ENCODE results near the gene METTL6. TPM values are rescaled to one million over a fixed set of nuclear protein-coding genes. Genes with fewer than 3 reads are reported as not detected.

Gene METTL6
- total RNA-seq, 2 experiments from 2014 or later: 12.7 to 23.5 TPM

DNA sequence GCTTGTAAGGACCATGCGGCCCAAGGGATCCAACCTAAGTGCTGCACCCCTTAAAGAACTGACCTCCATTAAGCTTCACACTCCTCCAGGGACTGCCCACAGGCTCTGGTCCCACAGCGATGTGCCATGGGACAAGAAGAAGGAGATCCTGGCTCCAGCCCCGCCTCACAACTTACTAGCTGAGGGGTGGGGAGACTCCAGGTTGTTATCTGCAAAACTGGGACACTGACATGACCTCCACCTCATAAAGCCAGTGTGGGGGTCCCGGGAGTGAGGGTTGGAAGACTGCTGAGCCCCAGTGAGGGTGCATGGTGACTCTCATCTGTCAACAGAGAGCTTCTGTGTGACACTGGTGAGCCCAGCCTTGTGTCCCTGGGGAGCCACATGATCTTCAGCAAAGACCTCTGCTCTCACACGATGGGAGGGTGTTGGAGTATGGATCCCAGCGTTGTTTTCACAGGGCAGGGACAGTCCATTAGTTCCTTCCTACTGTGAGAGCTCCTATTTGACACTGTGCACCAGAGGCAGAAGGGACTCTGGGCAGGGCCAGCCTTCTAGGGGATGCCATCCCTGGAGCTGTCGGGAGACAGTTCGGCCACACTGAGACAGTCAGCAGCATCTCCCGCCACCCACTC is 26.8 kb upstream of the METTL6 start:
- H3K4me2 ChIP-seq (ENCODE audit: low read length): no peak overlapping the region

DNA sequence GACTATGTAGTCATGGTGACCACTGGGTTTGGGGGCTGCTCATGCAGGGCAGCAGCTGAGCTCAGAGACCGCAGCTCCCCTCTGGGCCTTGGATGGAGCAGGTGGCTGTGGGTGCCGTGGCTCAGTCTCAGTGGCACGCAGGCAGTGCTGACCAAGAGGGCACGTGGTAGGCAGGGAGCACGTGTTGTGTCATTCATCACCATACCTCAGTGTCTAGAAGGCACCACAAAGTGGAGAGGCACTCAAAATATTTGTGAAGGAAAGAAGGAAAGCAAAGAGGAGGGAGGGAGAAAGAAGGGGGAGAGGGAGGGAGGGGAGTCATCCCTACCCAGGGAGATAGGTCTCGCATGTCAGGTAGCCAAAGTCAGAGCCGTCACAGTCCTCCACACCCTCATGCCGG is 26.2 kb upstream of the METTL6 start:
- Histone ChIP-seq H3K36me3 (ENCODE audit: insufficient read depth, low read length) (no peaks in the 10 kb centered on the region), H3K4me2 (ENCODE audit: low read length) (no peak overlapping the region), H2AFZ (ENCODE audit: low read length) (no peak overlapping the region), H4K20me1 (ENCODE audit: insufficient read depth, low read length) (no peaks in the 10 kb centered on the region), H3K79me2 (ENCODE audit: insufficient read depth, low read depth, low read length) (no peaks in the 10 kb centered on the region), H3K27ac (ENCODE audit: low read depth, low read length, poor library complexity, severe bottlenecking) (no peak overlapping the region), H3K9me3 (ENCODE audit: low read length) (no peaks in the 10 kb centered on the region), H3K4me3 (ENCODE audit: low read depth, low read length, poor library complexity, severe bottlenecking) (no peak overlapping the region), H3K9me2 (ENCODE audit: insufficient read depth, low read length) (no peaks in the 10 kb centered on the region), H3K4me1 (ENCODE audit: insufficient read depth, low read length, poor library complexity, severe bottlenecking) (no peaks in the 10 kb centered on the region)
- TF ChIP-seq, protein P1, sequence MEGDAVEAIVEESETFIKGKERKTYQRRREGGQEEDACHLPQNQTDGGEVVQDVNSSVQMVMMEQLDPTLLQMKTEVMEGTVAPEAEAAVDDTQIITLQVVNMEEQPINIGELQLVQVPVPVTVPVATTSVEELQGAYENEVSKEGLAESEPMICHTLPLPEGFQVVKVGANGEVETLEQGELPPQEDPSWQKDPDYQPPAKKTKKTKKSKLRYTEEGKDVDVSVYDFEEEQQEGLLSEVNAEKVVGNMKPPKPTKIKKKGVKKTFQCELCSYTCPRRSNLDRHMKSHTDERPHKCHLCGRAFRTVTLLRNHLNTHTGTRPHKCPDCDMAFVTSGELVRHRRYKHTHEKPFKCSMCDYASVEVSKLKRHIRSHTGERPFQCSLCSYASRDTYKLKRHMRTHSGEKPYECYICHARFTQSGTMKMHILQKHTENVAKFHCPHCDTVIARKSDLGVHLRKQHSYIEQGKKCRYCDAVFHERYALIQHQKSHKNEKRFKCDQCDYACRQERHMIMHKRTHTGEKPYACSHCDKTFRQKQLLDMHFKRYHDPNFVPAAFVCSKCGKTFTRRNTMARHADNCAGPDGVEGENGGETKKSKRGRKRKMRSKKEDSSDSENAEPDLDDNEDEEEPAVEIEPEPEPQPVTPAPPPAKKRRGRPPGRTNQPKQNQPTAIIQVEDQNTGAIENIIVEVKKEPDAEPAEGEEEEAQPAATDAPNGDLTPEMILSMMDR (conservative IDR thresholded peaks at IDR 0.05; ENCODE audit: low read length): no peak
- no peak for TF ChIP-seq EZH2phosphoT487 (IDR thresholded peaks at IDR 0.05; ENCODE audit: borderline replicate concordance, low read depth, low read length)
- BruUV-seq (replicated peaks): no TSS peak
- no peak for DNase-seq (ENCODE audit: low spot score)
- intact Hi-C loops (cut with micrococcal nuclease; ENCODE audit: unreplicated experiment): no loop called here
- CTCF ChIA-PET (ENCODE audit: unreplicated experiment): no interaction called here
- POLR2A ChIA-PET: no interaction called here

More for the DNA sequence above, 26.8 kb upstream of the METTL6 start:
- ChIA-PET CTCF (ENCODE audit: unreplicated experiment) (no interaction called here), POLR2A (interaction anchor here (0.7 kb wide), 2 partner anchors 147 to 259 kb away, joined by 6 read pairs; partner anchors contain the start of gene HACL1)
- DNase-seq (ENCODE audit: low spot score): no peak
- no peak overlapping the region for H2AFZ ChIP-seq (ENCODE audit: low read length)
- no peaks in the 10 kb centered on the region for H3K9me3 ChIP-seq (ENCODE audit: low read length)
- no peak for TF ChIP-seq EZH2phosphoT487 (IDR thresholded peaks at IDR 0.05; ENCODE audit: borderline replicate concordance, low read depth, low read length)
- TF ChIP-seq, protein P1 (conservative IDR thresholded peaks at IDR 0.05; ENCODE audit: low read length): no peak
- no peaks in the 10 kb centered on the region for H4K20me1 ChIP-seq (ENCODE audit: insufficient read depth, low read length)
- no peaks in the 10 kb centered on the region for H3K9me2 ChIP-seq (ENCODE audit: insufficient read depth, low read length)
- no peak overlapping the region for H3K4me3 ChIP-seq (ENCODE audit: low read depth, low read length, poor library complexity, severe bottlenecking)
- intact Hi-C loops (cut with micrococcal nuclease; ENCODE audit: unreplicated experiment): no loop called here
- no peak overlapping the region for H3K27ac ChIP-seq (ENCODE audit: low read depth, low read length, poor library complexity, severe bottlenecking)
- no peaks in the 10 kb centered on the region for H3K79me2 ChIP-seq (ENCODE audit: insufficient read depth, low read depth, low read length)
- H3K4me1 ChIP-seq (ENCODE audit: insufficient read depth, low read length, poor library complexity, severe bottlenecking): no peaks in the 10 kb centered on the region
- no peaks in the 10 kb centered on the region for H3K36me3 ChIP-seq (ENCODE audit: insufficient read depth, low read length)
- no TSS peak for BruUV-seq (replicated peaks)

DNA sequence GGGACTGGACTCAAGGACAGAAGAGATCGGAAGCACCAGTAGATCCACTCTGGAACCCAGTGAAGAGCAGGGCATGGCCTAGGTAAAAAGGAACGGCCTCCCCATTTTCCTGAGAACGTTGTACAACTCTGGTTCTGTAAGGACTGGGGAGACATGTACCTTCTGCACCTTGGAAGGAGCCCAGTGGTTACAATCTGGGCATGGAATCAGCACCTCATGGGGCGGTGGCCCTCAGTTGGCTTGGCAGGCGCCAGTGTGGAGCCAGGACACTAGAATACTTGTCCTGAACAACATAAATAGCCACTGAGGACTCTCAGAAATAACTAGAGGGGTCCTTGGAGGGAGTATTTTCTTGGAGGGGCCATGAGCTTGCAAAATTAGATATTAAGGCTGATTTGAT is 25.6 kb upstream of the METTL6 start:
- Histone ChIP-seq H3K9me2 (ENCODE audit: insufficient read depth, low read length) (no peaks in the 10 kb centered on the region), H3K79me2 (ENCODE audit: insufficient read depth, low read depth, low read length) (no peaks in the 10 kb centered on the region), H3K9me3 (ENCODE audit: low read length) (no peaks in the 10 kb centered on the region), H3K4me2 (ENCODE audit: low read length) (no peak overlapping the region), H3K36me3 (ENCODE audit: insufficient read depth, low read length) (no peaks in the 10 kb centered on the region), H4K20me1 (ENCODE audit: insufficient read depth, low read length) (no peaks in the 10 kb centered on the region), H3K4me1 (ENCODE audit: insufficient read depth, low read length, poor library complexity, severe bottlenecking) (no peaks in the 10 kb centered on the region), H3K27ac (ENCODE audit: low read depth, low read length, poor library complexity, severe bottlenecking) (no peak overlapping the region), H2AFZ (ENCODE audit: low read length) (no peak overlapping the region), H3K4me3 (ENCODE audit: low read depth, low read length, poor library complexity, severe bottlenecking) (no peak overlapping the region)
- intact Hi-C loops (cut with micrococcal nuclease; ENCODE audit: unreplicated experiment): no loop called here
- no peak for TF ChIP-seq EZH2phosphoT487 (IDR thresholded peaks at IDR 0.05; ENCODE audit: borderline replicate concordance, low read depth, low read length)
- ChIA-PET CTCF (ENCODE audit: unreplicated experiment) (no interaction called here), POLR2A (interaction anchor here (0.6 kb wide), 1 partner anchor 74 kb away, joined by 5 read pairs; no protein-coding TSS in a partner anchor)
- DNase-seq (ENCODE audit: low spot score): no peak
- BruUV-seq (replicated peaks): no TSS peak
